Measurements from ENCODE around the gene STYXL1. TPM values are rescaled to one million over a fixed set of nuclear protein-coding genes. Genes with fewer than 3 reads are reported as not detected.

The STYXL1 gene
- total RNA-seq, 1 experiment from 2014 or later = 61.3 TPM

DNA sequence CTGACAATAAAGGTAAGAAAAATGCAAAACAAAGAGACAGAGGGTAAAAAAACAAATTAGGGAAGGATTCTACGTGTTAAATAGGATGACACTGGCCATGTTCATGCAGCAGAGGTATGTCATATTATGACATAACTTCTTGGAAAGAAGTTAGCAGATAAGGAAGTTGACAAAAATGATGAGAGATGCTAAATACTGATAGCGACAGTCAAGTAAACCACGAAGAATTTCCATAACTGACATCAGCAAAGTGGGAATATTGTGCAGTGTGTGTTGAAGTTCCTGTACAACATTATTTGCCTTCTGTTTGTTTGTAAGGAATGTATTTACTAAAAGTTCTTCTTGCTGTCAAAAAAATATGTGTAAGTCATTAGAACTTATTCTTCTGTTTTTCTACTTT lies 29.6 kb upstream of the STYXL1 start:
- peaks cover 6% of the 10 kb centered on the region; the same call in 1 of the 2 replicates for H3K4me1 ChIP-seq (ENCODE audit: insufficient read depth, low read length)
- H3K36me3 ChIP-seq (ENCODE audit: low read depth, low read length) = no peaks in the 10 kb centered on the region
- no peaks in the 10 kb centered on the region for H3K9me3 ChIP-seq (ENCODE audit: low read length)
- no peak overlapping the region for H3K9ac ChIP-seq (ENCODE audit: low read length)
- H3F3A ChIP-seq (ENCODE audit: low read length, unreplicated experiment) = no peaks in the 10 kb centered on the region
- POLR2A ChIA-PET (ENCODE audit: unreplicated experiment) = no interaction called here
- H4K20me1 ChIP-seq (ENCODE audit: low read length) = no peaks in the 10 kb centered on the region
- ATAC-seq (no peak), DNase-seq (no peak)
- no peak overlapping the region for H2AFZ ChIP-seq (ENCODE audit: low read length)
- H3K4me3 ChIP-seq (ENCODE audit: low read length) = no peak overlapping the region
- no TSS peak for BruUV-seq (replicated peaks)
- no peak overlapping the region for H3K27ac ChIP-seq (ENCODE audit: low read length)
- no peak for TF ChIP-seq EZH2phosphoT487 (IDR thresholded peaks at IDR 0.05; ENCODE audit: borderline replicate concordance, low read length)
- no peak for TF ChIP-seq EZH2 (IDR thresholded peaks at IDR 0.05; ENCODE audit: low read length, unreplicated experiment)
- TF ChIP-seq, protein P1, sequence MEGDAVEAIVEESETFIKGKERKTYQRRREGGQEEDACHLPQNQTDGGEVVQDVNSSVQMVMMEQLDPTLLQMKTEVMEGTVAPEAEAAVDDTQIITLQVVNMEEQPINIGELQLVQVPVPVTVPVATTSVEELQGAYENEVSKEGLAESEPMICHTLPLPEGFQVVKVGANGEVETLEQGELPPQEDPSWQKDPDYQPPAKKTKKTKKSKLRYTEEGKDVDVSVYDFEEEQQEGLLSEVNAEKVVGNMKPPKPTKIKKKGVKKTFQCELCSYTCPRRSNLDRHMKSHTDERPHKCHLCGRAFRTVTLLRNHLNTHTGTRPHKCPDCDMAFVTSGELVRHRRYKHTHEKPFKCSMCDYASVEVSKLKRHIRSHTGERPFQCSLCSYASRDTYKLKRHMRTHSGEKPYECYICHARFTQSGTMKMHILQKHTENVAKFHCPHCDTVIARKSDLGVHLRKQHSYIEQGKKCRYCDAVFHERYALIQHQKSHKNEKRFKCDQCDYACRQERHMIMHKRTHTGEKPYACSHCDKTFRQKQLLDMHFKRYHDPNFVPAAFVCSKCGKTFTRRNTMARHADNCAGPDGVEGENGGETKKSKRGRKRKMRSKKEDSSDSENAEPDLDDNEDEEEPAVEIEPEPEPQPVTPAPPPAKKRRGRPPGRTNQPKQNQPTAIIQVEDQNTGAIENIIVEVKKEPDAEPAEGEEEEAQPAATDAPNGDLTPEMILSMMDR (conservative IDR thresholded peaks at IDR 0.05; ENCODE audit: low read depth, low read length) = no peak
- H3K4me2 ChIP-seq (ENCODE audit: low read length) = no peak overlapping the region
- no peaks in the 10 kb centered on the region for H3K9me2 ChIP-seq (replicated peaks; ENCODE audit: low read length)
- CTCF ChIA-PET = no interaction called here
- intact Hi-C loops (cut with micrococcal nuclease) = no loop called here
- no peaks in the 10 kb centered on the region for H3K79me2 ChIP-seq (ENCODE audit: low read length)
- no peaks in the 10 kb centered on the region for H3K27me3 ChIP-seq (ENCODE audit: low read length)

DNA sequence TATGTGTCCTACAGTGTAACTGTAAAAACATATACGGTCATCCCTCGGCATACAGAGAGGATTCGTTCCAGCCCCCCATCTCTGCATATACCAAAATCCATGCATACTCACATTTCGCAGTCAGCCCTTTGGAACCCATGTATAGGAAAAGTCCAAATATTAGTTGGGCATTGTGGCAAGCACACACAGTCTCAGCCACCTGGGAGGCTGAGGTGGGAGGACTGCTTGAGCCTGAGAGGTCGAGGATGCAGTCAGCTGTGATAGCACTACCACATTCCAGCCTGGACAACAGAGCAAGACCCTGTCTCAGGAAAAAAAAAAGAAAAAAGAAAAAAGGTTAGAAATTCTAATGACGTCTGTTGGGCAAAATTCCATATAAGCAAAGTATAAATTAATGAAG lies 29.2 kb upstream of the STYXL1 start:
- Histone ChIP-seq H3F3A (ENCODE audit: low read length, unreplicated experiment) (no peaks in the 10 kb centered on the region), H3K9me2 (replicated peaks; ENCODE audit: low read length) (no peaks in the 10 kb centered on the region), H3K9me3 (ENCODE audit: low read length) (no peaks in the 10 kb centered on the region), H3K4me3 (ENCODE audit: low read length) (no peak overlapping the region), H3K4me1 (ENCODE audit: insufficient read depth, low read length) (peaks cover 6% of the 10 kb centered on the region; the same call in 1 of the 2 replicates), H3K36me3 (ENCODE audit: low read depth, low read length) (no peaks in the 10 kb centered on the region), H3K4me2 (ENCODE audit: low read length) (no peak overlapping the region), H2AFZ (ENCODE audit: low read length) (no peak overlapping the region), H3K27me3 (ENCODE audit: low read length) (no peaks in the 10 kb centered on the region), H3K9ac (ENCODE audit: low read length) (no peak overlapping the region), H4K20me1 (ENCODE audit: low read length) (no peaks in the 10 kb centered on the region), H3K27ac (ENCODE audit: low read length) (no peak overlapping the region), H3K79me2 (ENCODE audit: low read length) (no peaks in the 10 kb centered on the region)
- TF ChIP-seq EZH2 (IDR thresholded peaks at IDR 0.05; ENCODE audit: low read length, unreplicated experiment) (no peak), EZH2phosphoT487 (IDR thresholded peaks at IDR 0.05; ENCODE audit: borderline replicate concordance, low read length) (no peak)
- TF ChIP-seq, protein P1 (conservative IDR thresholded peaks at IDR 0.05; ENCODE audit: low read depth, low read length) = no peak
- ChIA-PET POLR2A (ENCODE audit: unreplicated experiment) (no interaction called here), CTCF (no interaction called here)
- no peak for ATAC-seq
- no peak for DNase-seq
- intact Hi-C loops (cut with micrococcal nuclease) = no loop called here
- BruUV-seq (replicated peaks) = no TSS peak

DNA sequence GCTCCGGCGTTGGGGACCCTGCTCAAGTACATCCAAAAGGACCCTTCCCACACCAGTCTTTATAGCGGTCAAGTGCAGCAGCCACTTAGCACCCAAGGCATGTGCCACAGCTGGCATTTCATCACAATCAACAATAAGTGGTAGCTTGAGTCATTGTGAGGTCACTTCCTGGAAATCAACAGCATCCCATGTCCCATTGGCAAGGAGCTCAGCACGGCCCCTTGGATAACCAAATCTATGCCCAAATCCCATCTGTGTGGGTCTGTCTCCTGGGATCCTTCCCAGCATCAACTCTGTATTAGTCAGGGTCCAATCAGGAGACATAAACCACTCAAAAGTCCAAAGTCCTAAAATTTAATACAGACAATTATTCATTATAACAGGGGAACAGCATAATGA lies 27.2 kb upstream of the STYXL1 start:
- Histone ChIP-seq H3K27ac (ENCODE audit: low read length) (peak overlapping the region; percentile 39; the same call in 1 of the 2 replicates), H4K20me1 (ENCODE audit: low read length) (no peaks in the 10 kb centered on the region), H3K9ac (ENCODE audit: low read length) (no peak overlapping the region), H3K4me3 (ENCODE audit: low read length) (no peak overlapping the region), H3F3A (ENCODE audit: low read length, unreplicated experiment) (no peaks in the 10 kb centered on the region), H3K36me3 (ENCODE audit: low read depth, low read length) (no peaks in the 10 kb centered on the region), H3K9me3 (ENCODE audit: low read length) (no peaks in the 10 kb centered on the region), H3K9me2 (replicated peaks; ENCODE audit: low read length) (no peaks in the 10 kb centered on the region), H3K4me1 (ENCODE audit: insufficient read depth, low read length) (peaks cover 7% of the 10 kb centered on the region; the same call in 1 of the 2 replicates), H3K27me3 (ENCODE audit: low read length) (no peaks in the 10 kb centered on the region), H3K4me2 (ENCODE audit: low read length) (no peak overlapping the region), H2AFZ (ENCODE audit: low read length) (no peak overlapping the region), H3K79me2 (ENCODE audit: low read length) (no peaks in the 10 kb centered on the region)
- ChIA-PET CTCF (no interaction called here), POLR2A (ENCODE audit: unreplicated experiment) (no interaction called here)
- no TSS peak for BruUV-seq (replicated peaks)
- intact Hi-C loops (cut with micrococcal nuclease) = no loop called here
- DNase-seq = no peak
- no peak for ATAC-seq
- no peak for TF ChIP-seq EZH2phosphoT487 (IDR thresholded peaks at IDR 0.05; ENCODE audit: borderline replicate concordance, low read length)
- no peak for TF ChIP-seq EZH2 (IDR thresholded peaks at IDR 0.05; ENCODE audit: low read length, unreplicated experiment)
- TF ChIP-seq, protein P1 (conservative IDR thresholded peaks at IDR 0.05; ENCODE audit: low read depth, low read length) = no peak

All from PC-3 (cell line).